GM23248 (cell line): ENCODE results near the gene PRRX1.

ENCODE experiments used
- EZH2 ChIP-seq: fragments of 200-600 bp; sonication (generic); IDR thresholded peaks from 2 replicates; pipeline ENCODE4 v1.6.1; 2018; ENCODE audit warnings: antibody characterized with exemption, mild to moderate bottlenecking; ENCODE audit not compliant: insufficient read depth, poor library complexity, severe bottlenecking
- EZH2phosphoT487 ChIP-seq: fragments of 200-600 bp; sonication (generic); IDR thresholded peaks from 2 replicates; pipeline ENCODE4 v1.6.1; 2018; ENCODE audit warnings: antibody characterized with exemption, moderate library complexity, mild to moderate bottlenecking, low read depth; ENCODE audit not compliant: insufficient read depth

GRCh38 chr1:170731566-170732251 lies 67.8 kb downstream of the PRRX1 start:
- TF ChIP-seq EZH2 (no peak), EZH2phosphoT487 (no peak)
